Osteoblast (primary cell): Measurements from ENCODE around the gene ERCC4. TPM values are rescaled to one million over a fixed set of nuclear protein-coding genes. Genes with fewer than 3 reads are reported as not detected.

Source experiments
- DNase-seq: peaks from one replicate; pipeline ENCODE4 v3.0.0; 2011; ENCODE audit warnings: low spot score, mixed read lengths; ENCODE audit not compliant: insufficient read length; ENCODE audit errors: missing footprints
- H2AFZ ChIP-seq: 2 replicates; pipeline ENCODE4 v1.6.0; 2011; ENCODE audit warnings: mild to moderate bottlenecking, low read length
- H3K27ac ChIP-seq: 2 replicates; pipeline ENCODE4 v1.5.1; 2011; ENCODE audit warnings: mild to moderate bottlenecking, low read depth, low read length, moderate library complexity
- H3K27me3 ChIP-seq: 2 replicates; pipeline ENCODE4 v1.6.0; 2012; ENCODE audit warnings: mild to moderate bottlenecking, control low read depth, inconsistent platforms, low read length, moderate library complexity; ENCODE audit not compliant: insufficient read depth
- H3K36me3 ChIP-seq: 2 replicates; pipeline ENCODE4 v1.5.1; 2011; ENCODE audit warnings: mild to moderate bottlenecking, low read length, control low read depth, moderate library complexity; ENCODE audit not compliant: insufficient read depth
- H3K4me1 ChIP-seq: 2 replicates; pipeline ENCODE4 v1.5.1; 2011; ENCODE audit warnings: mild to moderate bottlenecking, low read length, control low read depth, moderate library complexity; ENCODE audit not compliant: insufficient read depth
- H3K4me2 ChIP-seq: 2 replicates; pipeline ENCODE4 v1.6.0; 2011; ENCODE audit warnings: mild to moderate bottlenecking, low read length; ENCODE audit not compliant: insufficient read depth
- H3K4me3 ChIP-seq: fragments of 200-600 bp; sonication (generic); 3 replicates; pipeline ENCODE4 v1.5.1; 2012; ENCODE audit warnings: mild to moderate bottlenecking, low read length, inconsistent platforms; ENCODE audit not compliant: insufficient read depth
- H3K79me2 ChIP-seq: 2 replicates; pipeline ENCODE4 v1.6.0; 2012; ENCODE audit warnings: mild to moderate bottlenecking, low read length, control low read depth, inconsistent platforms; ENCODE audit not compliant: insufficient read depth
- H3K9me3 ChIP-seq: 2 replicates; pipeline ENCODE4 v1.5.1; 2011; ENCODE audit warnings: low read depth, low read length, control low read depth
- H4K20me1 ChIP-seq: 2 replicates; pipeline ENCODE4 v1.6.0; 2012; ENCODE audit warnings: mild to moderate bottlenecking, low read length, control low read depth; ENCODE audit not compliant: insufficient read depth
- total RNA-seq: library from RNA; depleted of rRNA; stranded (reverse); fragments of >200 nt; gene quantifications from 2 replicates; pipeline ENCODE4 v1.2.3, GENCODE V29; 2012
- TF ChIP-seq, protein P1 (sequence below): IDR thresholded peaks from 2 replicates; pipeline ENCODE4 v1.5.1; 2011; ENCODE audit warnings: mild to moderate bottlenecking, low read depth, low read length, moderate library complexity; ENCODE audit errors: extremely low read depth

Gene ERCC4
- total RNA-seq, 1 donor = 9.0 TPM

DNA sequence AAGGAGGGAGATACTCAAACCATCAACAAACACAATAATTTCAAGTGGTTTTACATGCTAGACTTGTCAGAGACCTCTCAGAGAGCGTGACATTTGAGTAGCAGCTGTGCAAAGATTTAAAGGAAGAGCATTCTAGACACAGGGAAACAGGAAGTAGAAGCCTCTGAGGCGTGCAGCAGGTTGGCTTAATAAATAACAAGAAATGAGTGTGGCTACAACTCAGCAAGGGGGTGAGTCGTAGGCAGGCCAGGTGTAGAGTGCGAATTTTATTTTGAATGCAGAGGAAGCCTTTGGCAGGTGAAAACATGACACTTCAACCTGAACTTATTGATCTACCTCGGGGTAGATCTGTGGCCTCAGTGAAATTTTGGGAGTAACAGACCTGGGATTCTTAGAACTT lies 78.0 kb downstream of the ERCC4 start:
- Histone ChIP-seq H3K9me3 (no peaks in the 10 kb centered on the region), H3K27ac (no peak overlapping the region), H4K20me1 (no peaks in the 10 kb centered on the region), H2AFZ (no peak overlapping the region), H3K27me3 (peaks cover 9% of the 10 kb centered on the region), H3K4me1 (peaks cover 8% of the 10 kb centered on the region), H3K79me2 (no peaks in the 10 kb centered on the region), H3K36me3 (no peaks in the 10 kb centered on the region), H3K4me2 (no peak overlapping the region), H3K4me3 (no peak overlapping the region)
- TF ChIP-seq, protein P1, sequence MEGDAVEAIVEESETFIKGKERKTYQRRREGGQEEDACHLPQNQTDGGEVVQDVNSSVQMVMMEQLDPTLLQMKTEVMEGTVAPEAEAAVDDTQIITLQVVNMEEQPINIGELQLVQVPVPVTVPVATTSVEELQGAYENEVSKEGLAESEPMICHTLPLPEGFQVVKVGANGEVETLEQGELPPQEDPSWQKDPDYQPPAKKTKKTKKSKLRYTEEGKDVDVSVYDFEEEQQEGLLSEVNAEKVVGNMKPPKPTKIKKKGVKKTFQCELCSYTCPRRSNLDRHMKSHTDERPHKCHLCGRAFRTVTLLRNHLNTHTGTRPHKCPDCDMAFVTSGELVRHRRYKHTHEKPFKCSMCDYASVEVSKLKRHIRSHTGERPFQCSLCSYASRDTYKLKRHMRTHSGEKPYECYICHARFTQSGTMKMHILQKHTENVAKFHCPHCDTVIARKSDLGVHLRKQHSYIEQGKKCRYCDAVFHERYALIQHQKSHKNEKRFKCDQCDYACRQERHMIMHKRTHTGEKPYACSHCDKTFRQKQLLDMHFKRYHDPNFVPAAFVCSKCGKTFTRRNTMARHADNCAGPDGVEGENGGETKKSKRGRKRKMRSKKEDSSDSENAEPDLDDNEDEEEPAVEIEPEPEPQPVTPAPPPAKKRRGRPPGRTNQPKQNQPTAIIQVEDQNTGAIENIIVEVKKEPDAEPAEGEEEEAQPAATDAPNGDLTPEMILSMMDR = no peak
- no peak for DNase-seq

DNA sequence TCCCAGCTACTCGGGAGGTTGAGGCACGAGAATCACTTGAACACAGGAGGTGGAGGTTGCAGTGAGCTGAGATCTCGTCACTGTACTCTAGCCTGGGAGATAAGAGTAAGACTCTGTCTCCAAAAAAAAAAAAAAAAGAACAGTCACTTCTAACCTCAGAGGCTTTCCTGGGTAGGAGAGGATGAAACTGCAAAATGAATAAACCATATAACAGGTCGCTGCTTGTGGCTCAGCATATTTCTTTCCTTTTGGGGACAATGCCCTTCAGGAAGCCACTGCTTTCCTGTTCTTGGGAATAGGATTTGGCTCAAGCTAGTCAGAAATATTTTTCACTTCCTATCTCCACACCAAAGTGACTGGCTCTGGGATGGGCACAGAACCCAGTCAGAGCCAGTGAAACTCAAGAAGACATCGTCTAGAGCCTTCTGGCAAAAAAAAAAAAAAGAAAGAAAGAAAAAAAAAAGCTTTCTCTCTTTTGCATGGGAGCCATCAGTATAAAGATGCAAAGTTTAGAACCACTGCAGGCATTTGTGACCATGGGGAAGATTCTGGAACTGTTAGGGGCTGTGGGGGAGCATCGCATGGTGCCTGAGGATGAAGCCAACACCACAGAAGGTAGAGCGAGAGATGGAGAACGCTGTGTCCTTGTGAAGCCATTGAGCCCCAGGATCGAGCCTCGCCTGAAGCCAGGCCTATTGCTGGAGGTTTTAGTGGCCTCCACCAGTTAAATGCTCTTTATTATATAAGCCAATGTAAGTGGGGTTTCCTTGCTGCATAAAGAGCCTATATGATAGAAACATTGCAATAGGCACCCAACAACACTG lies 79.3 kb downstream of the ERCC4 start:
- no peak overlapping the region for H2AFZ ChIP-seq
- H3K4me2 ChIP-seq = no peak overlapping the region
- H3K9me3 ChIP-seq = no peaks in the 10 kb centered on the region
- H3K27ac ChIP-seq = no peak overlapping the region
- peaks cover 11% of the 10 kb centered on the region for H3K4me1 ChIP-seq
- no peaks in the 10 kb centered on the region for H3K79me2 ChIP-seq
- H3K27me3 ChIP-seq = peaks cover 9% of the 10 kb centered on the region
- no peaks in the 10 kb centered on the region for H4K20me1 ChIP-seq
- no peaks in the 10 kb centered on the region for H3K36me3 ChIP-seq
- TF ChIP-seq, protein P1 = no peak
- no peak for DNase-seq
- no peak overlapping the region for H3K4me3 ChIP-seq

DNA sequence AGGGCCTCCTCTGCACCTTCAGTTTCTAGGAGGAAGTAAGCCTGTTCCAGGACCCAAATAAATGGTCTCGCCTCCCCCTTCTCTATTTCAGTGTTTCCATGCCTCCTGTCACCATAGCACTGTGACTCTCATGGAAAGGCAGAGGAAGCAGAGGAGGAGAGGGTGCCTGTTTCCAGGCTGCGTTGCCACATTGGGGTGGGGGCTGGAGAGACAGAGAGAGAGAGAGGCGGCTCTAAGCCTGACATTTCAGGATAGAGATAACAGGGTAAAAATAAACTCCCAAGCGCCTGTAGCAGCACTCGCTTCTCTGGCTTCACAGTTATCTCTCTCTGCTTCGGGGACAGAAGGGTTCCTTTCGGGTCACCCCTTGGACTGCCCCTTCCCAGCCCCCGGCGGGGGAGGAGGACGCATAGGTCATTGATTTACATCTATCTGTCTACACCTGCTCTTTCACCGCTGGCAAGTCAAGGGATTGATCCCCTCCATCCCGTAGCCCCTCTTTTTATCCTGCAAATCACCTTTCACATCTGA lies 80.0 kb downstream of the ERCC4 start:
- no peaks in the 10 kb centered on the region for H4K20me1 ChIP-seq
- H3K4me2 ChIP-seq = no peak overlapping the region
- peaks cover 9% of the 10 kb centered on the region for H3K27me3 ChIP-seq
- H2AFZ ChIP-seq = no peak overlapping the region
- peaks cover 16% of the 10 kb centered on the region for H3K4me1 ChIP-seq
- TF ChIP-seq, protein P1 = no peak
- H3K4me3 ChIP-seq = no peak overlapping the region
- H3K27ac ChIP-seq = no peak overlapping the region
- H3K9me3 ChIP-seq = no peaks in the 10 kb centered on the region
- DNase-seq = no peak
- no peaks in the 10 kb centered on the region for H3K36me3 ChIP-seq
- no peaks in the 10 kb centered on the region for H3K79me2 ChIP-seq

- Histone ChIP-seq H4K20me1 (no peaks in the 10 kb centered on the region), H3K79me2 (no peaks in the 10 kb centered on the region), H3K4me2 (no peak overlapping the region), H3K27me3 (peaks cover 9% of the 10 kb centered on the region), H3K4me3 (no peak overlapping the region), H3K4me1 (peaks cover 16% of the 10 kb centered on the region), H2AFZ (no peak overlapping the region), H3K9me3 (no peaks in the 10 kb centered on the region), H3K27ac (no peak overlapping the region), H3K36me3 (no peaks in the 10 kb centered on the region)
- TF ChIP-seq, protein P1 = no peak
- DNase-seq = no peak
Measured at GRCh38 chr16:14001521-14001920, 81.6 kb downstream of the ERCC4 start.
